HG03045 (cell line): ENCODE results near the gene PKNOX1.
"Not testable (repeated sequence)": the region's sequence is repeated elsewhere in the genome, so short reads cannot be mapped to it uniquely, and the experiment has no call there.

Experiments
- ATAC-seq: cut with Tn5 transposase; IDR thresholded peaks from one replicate; pipeline ENCODE4 v1.9.1; 2021; ENCODE audit warnings: mild to moderate bottlenecking, moderate library complexity; ENCODE audit not compliant: unreplicated experiment

PKNOX1 gene

DNA sequence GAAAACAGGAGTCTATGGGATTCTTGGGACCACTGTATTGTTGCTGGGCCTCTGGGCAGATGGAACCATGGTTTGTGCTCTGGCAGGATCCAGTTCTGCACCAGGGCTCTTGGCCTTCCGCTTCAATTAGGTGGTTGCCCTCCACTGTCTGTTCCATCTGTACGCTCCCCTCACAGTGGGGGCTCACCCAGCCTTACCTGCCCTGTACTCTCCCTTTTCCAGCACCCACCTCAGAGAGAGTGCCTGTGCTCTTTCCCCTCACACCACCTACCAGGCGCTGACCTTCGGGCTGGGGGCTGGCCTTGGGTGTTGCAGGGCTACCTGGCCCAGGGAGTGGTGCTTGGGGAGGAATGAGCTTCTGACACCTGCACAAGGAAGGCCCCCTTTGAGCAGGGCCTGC, 7.5 kb downstream of the PKNOX1 start:
- ATAC-seq, result no peak

DNA sequence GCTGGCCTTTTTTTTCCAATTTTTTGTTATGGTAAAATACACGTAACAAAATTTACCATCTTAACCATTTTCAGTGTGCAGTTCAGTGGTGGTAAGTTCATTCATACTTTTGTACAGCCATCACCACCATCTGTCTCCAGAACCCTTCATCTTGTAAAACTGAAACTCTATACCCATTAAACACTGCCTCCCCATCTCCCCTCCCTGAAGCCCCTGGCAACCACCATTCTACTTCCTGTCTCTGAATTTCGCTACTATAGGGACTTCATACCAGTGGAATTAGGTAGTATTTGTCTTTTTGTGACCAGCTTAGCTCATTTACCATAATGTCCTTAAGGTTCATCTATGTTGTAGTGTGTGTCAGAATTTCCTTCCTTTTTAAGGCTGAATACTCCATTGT, 8.7 kb downstream of the PKNOX1 start:
- ATAC-seq, result no peak

DNA sequence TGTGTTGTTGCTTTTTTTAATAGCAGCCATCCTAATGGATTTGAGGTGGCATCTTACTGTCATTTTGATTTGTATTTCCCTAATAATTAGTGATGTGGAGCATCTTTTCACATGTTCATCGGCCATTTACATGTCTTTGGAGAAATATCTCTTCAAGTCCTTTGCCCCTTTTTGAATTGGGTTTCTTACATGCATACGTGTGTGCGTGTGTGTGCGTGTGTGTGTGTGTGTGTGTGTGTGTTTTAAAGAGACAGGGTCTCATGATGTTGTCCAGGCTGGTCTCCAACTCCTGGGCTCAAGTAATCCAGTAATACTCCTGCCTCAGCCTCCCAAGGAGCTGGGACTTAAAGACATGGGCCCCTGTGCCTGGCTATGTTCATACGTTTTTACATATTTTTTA, 9.5 kb downstream of the PKNOX1 start:
- no peak for ATAC-seq

DNA sequence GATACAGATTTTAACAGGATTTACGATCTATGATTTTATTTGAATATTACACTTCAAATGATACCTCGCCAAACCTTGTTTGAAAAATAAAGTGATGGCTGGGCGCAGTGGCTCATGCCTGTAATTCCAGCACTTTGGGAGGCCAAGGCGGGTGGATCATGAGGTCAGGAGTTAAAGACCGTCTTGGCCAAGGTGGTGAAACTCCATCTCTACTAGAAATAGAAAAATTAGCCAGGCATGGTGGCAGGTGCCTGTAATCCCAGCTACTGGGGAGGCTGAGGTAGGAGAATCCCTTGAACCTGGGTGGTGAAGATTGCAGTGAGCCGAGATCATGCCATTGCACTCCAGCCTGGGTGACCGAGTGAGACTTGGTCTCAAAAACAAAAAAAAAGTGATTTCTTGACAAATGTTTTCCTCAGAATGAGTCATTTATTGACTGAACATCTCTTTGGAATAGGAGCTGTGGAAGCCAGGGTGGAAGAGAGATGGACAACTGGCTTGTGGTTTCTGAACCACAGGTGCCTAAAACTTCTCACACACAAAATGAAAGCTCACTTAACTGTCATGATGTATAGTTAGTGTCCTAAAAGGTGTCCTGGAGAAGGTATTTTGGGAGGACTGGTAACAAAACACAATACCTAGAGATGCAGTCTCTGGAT, 11.9 kb downstream of the PKNOX1 start:
- no peak for ATAC-seq

DNA sequence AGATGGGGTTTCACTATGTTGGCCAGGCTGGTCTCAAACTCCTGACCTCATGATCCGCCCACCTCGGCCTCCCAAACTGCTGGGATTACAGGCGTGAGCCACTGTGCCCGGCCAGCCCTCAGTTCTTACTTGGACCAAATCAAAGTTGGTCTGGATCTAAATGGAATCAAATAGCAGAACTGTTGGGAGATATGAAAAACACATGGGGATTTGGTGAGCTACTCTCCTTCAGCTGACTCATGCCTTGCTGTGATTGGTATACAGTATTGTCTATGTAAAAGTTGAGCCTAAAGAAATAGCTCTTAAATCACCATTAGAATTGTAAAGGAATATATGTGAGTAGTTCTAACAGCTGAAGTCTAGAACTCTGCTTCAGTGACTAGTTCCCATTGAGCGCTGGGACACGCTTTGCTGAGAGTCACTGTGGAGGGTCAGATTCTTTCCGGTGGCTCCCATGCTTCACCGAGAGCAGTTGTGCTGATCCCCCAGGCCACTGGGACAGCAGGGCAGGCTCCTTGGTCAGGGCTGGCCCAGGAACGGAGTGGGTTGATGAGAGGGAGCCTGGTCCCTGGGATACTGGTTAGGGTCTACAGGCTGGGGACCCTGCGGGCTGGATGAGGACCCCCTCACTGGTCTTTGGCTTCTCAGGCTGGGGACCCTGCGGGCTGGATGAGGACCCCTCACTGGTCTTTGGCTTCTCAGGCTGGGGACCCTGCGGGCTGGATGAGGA, 14.0 kb downstream of the PKNOX1 start:
- ATAC-seq, result no peak

DNA sequence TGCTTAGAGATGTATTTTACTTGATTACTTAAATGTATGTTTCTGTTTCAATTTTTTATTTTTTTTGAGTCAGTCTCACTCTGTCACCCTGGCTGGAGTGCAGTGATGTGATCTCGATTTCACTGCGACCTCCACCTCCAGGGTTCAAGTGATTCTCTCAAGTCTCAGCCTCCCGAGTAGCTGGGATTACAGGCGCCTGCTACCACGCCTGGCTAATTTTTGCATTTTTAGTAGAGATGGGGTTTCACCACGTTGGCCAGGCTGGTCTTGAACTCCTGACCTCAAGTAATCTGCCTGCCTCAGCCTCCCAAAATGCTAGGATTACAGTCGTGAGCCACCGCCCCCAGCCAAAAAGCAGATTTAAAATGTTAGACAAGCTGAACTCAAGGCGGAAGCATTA, 15.0 kb downstream of the PKNOX1 start:
- not testable (repeated sequence) for ATAC-seq

DNA sequence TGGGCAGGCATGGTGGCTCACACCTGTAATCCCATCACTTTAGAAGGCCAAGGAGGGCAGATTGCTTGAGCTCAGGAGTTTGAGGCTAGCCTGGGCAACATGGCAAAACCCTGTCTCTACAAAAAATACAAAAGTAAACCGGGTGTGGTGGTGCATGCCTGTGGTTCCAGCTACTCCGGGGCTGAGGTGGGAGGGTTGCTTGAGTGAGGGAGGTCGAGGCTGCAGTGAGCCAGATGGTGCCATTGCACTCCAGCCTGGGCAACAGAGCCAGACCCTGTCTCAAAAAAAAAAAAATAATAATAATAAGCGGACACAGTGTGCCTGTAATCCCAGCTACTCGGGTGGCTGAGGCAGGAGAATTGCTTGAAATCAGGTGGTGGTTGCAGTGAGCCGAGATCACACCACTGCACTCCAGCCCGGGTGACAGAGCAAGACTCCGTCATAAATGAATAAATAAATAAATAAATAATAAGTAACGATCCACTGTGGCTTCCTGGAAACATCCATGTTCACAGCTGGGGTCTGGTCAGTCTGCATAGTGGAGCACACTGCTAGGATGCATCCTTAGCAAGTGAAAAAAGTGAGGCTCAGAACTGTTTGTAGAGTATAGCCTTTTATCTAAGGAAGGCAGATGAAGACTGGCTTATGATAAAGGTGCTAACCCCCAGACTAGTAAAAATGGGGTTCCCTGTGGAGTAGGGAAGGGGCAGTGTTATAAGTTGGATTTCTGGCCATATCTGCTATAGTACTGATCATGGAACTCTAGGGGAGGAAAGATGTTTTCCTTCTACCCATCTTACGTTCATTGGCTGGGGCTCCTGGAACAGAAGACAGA, 15.7 kb downstream of the PKNOX1 start:
- no peak for ATAC-seq

DNA sequence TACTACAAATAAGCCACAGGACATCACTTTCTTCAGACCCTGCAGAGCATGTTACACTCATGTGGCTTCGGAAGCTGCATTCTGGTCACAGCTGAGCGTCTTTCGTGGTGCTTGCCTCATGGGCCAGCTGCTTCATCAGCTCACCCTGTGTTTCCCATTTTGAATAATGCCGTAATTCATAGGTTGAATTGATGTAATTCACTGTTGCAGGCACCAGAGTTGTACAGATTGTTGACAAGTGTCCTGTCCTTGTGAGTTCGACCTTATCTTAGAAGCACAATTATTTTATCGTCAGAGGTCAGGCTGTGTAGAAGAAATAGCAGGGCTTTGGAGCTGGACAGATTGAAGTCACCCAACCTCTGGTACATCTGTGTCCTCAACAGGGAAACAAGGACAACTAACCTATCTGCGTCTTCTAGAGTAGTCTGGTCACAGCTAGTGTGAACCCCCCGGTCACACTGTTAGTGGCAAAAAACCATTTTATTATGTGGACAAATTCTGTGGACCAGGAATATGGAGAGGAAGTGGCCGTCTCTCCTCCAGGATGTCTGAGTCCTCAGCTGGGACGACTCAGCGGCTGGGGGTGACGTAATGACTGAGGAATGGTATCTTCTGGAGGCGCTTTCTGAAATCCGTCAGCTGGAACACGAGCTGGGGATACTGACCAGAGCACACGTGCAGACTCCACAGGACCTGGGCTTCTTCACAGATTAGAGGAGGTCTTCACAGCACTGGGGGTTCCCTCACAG, 17.8 kb downstream of the PKNOX1 start:
- no peak for ATAC-seq

DNA sequence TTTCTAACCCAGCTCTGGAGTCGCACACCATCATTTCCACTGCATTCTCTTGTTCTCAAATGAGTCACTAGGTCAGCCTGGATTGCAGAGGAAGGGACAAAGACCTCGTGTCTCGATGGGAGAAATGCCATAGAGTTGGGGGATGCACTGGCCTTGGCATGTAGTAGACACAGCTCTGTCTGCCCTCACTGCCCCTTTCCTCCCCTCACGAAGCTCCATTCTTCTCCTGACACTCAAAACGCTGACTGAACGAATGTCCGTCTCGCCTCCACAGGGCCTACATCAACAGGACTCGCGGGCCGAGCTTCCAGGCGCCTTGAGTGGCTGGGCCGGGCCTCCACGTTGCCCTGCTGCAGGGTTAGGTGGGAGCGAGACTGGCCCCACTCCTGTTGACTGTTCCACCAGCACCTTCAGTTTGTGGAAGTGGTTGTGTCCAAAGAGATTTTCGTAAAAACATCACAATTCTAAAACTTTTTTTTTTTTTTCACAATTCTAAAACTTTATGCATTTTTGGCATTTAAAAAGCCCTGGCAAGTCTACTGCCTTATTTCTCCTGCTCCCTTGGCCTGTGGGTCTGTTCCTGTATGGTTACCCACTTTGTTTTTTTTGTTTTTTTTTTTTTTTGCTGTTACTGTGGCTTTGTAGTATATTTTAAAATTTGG, 18.8 kb downstream of the PKNOX1 start:
- ATAC-seq, result no peak

DNA sequence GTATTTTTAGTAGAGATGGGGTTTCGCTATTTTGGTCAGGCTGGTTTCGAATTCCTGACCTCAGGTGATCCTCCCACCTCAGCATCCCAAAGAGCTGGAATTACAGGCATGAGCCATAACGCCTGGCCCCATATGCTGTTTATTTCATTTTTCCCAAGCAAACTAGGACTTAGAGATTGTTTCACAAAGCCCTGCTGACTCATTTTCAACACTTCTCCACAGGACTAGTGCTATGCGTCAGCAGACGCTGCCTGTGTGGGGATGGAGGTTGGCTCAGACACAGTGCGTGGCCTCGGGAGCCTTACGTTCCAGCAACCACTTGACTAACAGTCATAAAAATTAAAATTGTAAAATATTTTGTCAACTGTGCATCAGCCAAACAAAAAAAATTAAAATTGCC, 22.7 kb downstream of the PKNOX1 start:
- ATAC-seq, result no peak

DNA sequence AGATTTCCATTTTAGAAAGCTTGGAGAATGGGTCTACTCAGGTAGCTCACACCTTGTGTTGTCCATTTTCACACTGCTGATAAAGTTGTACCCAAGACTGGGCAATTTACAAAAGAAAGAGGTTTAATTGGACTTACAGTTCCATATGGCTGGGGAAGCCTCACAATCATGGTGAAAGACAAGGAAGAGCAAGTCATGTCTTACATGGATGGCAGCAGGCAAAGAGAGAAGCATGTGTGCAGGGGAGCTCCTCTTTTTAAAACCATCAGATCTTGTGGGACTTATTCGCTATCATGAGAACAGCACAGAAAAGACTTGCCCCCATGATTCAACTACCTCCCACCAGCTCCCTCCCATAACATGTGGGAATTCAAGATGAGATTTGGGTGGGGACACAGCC, 23.6 kb downstream of the PKNOX1 start:
- not testable (repeated sequence) for ATAC-seq

DNA sequence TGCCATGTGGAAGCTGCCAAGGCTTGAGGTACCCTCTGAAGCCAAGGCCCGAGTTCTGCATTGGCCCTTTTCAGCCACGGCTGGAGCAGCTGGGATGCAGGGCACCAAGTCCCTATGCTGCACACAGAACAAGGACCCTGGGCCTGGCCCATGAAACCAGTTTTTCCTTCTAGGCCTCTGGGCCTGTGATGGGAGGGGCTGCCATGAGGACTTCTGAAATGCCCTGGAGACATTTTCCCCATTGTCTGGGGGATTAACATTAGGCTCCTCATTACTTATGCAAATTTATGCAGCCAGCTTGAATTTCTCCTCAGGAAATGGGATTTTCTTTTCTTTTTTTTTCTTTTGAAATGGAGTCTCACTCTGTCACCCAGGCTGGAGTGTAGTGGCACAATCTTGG, 24.8 kb downstream of the PKNOX1 start:
- not testable (repeated sequence) for ATAC-seq

DNA sequence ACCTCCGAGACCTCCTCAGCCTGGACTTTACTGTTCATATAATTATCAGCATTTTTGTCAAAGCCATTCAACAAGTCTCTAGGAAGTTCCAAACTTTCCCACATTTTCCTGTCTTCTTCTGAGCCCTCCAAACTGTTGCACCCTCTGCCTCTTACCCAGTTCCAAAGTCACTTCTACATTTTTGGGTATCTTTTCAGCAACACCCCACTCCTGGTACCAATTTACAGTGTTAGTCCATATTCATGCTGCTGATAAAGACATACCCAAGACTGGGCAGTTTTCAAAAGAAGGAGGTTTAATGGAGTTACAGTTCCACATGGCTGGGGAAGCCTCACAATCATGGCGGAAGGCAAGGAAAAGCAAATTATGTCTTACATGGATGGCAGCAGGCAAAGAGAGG, 25.7 kb downstream of the PKNOX1 start:
- not testable (repeated sequence) for ATAC-seq

DNA sequence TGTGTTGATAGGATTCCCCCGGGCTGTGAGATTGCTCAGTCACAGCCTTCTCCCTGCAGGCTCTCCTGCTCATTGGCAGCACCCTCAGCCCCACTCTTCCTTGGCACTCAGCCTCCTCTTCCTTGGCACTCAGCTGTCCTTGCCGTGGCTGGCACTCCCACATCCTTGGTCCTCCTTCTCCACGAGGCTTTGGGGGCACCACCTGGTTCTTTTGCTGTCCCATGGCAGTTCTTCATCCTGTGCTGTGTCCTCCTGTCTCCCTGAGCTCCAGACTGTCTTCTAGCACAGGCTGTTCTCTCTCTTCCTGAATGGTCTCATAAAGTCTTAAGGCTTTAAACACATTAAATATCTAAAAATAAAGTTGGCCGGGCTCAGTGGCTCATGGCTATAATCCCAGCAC, 27.0 kb downstream of the PKNOX1 start:
- no peak for ATAC-seq

DNA sequence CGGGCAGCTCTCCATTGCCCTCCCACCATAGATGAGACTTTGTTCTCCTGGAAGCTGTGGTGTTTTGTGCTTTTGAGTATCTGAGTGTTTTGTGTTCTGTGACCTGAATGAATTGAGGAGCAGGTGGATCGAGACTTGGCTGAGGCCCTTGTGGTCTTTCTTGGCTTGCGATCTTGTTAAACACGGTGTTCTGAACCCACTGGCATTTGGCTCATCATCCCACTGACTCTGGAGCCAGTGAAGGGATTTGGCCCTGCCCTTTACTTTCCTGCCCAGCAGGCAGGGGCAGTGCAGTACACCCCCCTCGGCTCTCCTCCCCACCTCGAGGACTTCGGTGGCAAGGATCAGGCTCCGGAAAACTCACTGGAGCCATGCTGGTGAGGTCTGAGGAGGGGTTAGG, 30.6 kb downstream of the PKNOX1 start:
- ATAC-seq, result no peak

DNA sequence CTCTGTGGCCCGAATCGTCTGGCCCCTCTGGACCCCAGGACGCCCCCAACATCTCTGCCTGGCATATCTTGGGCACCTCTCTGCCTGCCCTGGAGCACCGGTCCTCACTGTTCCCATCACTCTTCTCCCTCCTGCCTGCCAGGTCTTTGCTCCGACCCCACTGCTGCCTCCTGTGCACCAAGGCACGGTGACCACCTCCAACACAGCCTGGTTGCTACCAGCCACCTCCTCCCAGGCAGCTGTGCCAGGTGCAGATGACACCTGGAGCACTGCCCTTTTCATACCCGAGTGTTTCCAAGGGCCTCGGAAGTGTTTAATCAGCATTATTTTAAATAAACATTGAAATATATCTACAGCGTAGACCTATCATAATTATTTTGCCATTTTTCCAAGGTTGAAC, 31.3 kb downstream of the PKNOX1 start:
- no peak for ATAC-seq

DNA sequence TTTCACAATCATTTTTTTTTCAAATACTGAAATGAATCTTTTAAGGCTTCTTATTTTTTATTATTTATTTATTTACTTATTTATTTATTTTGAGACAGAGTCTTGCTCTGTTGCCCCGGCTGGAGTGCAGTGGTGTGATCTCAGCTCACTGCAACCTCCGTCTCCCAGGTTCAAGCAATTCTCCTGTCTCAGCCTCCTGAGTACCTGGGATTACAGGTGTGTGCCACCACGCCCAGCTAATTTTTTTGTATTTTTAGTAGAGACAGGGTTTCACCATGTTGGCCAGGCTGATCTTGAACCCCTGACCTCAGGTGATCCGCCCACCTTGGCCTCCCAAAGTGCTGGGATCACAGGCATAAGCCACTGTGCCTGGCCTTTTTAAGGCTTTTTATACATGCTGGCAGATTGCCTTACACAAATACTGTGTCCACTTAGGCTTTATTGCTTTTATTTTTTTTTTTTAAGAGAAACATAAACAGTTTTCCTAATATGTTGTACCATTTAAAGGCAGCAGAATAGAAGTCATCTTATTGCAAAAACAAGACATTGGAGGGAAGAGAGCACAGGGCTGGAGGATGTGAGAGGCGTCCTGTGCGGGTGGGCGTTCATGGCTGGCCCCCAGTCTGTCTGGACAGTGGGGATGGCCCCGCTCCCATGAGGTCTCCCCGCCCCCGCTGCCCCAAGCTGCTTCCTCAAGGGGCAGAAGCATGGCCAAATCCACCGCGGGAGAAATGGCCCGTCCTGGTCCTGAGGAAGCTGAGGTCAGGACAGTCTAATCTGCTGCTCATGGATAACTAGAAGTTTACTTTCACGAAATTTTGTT, 31.9 kb downstream of the PKNOX1 start:
- ATAC-seq, result not testable (repeated sequence)

DNA sequence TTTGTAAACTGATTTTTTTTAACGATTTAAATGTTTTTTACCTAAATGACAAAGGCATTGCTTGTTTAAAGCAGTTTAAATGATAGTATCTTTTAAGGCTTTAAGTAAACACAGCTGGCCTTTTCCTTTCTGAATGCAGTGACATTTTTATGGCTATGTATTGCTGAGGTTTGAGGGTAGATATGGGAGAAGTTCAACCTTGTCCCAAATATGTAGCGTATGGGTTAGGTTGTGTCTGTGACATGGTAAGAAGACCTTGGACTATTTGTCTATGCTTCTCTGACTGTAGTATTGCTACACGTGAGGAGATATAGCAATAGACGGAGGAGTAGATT, 32.5 kb downstream of the PKNOX1 start:
- ATAC-seq, result no peak

DNA sequence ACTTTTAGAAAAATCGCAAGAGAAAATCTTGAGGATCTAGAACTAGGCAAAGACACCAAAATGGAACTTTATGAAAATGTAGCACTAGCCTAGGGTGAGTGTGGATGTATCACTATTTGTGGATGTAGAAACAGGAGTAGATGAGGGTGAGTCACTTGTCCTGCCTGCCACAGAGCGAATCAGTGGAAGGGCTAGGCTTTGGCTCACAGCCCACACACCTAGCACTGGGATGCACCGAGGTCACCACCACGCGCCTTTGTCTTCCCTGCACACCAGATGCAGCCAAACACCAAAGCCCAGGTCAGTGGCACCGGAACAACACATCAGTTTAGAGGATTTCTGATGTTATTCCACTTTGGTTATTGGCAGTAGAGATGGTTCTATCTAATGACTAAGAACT, 38.2 kb downstream of the PKNOX1 start:
- ATAC-seq, result no peak
